ENCODE data around the gene NBDY.

- TF ChIP-seq, protein P1, sequence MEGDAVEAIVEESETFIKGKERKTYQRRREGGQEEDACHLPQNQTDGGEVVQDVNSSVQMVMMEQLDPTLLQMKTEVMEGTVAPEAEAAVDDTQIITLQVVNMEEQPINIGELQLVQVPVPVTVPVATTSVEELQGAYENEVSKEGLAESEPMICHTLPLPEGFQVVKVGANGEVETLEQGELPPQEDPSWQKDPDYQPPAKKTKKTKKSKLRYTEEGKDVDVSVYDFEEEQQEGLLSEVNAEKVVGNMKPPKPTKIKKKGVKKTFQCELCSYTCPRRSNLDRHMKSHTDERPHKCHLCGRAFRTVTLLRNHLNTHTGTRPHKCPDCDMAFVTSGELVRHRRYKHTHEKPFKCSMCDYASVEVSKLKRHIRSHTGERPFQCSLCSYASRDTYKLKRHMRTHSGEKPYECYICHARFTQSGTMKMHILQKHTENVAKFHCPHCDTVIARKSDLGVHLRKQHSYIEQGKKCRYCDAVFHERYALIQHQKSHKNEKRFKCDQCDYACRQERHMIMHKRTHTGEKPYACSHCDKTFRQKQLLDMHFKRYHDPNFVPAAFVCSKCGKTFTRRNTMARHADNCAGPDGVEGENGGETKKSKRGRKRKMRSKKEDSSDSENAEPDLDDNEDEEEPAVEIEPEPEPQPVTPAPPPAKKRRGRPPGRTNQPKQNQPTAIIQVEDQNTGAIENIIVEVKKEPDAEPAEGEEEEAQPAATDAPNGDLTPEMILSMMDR (conservative IDR thresholded peaks at IDR 0.05 in 1 of 2, IDR thresholded peaks at IDR 0.05 in 1 of 2; ENCODE audit: extremely low read depth in 1 of 2, insufficient read depth in 1 of 2, low read depth in 1 of 2, low read length in 2 of 2), result no peak
- no peak for TF ChIP-seq EZH2 (IDR thresholded peaks at IDR 0.05; ENCODE audit: borderline replicate concordance, low read length)
Measured at GRCh38 chrX:56826020-56826419, 97.0 kb downstream of the NBDY start.
